Lower lobe of right lung (tissue), 2 donors: ENCODE measurements around the gene CSNK1G3. TPM values are rescaled to one million over a fixed set of nuclear protein-coding genes. Genes with fewer than 3 reads are reported as not detected.
"Not testable (repeated sequence)": the region's sequence is repeated elsewhere in the genome, so short reads cannot be mapped to it uniquely, and the experiment has no call there.

Experiments
- ATAC-seq, 2 donors: fragments of 200-7000 bp; cut with Tn5 transposase; one replicate each; pipeline ENCODE4 v1.9.1; 2020 to 2022; ENCODE audit warnings: mild to moderate bottlenecking in 2 of 2, moderate library complexity in 2 of 2
- DNase-seq: peaks from one replicate; pipeline ENCODE4 v3.0.0-alpha.2; 2020
- H3K27ac ChIP-seq: fragments of 200-600 bp; one replicate; pipeline ENCODE4 v1.8.0; 2022
- H3K27me3 ChIP-seq: fragments of 200-600 bp; one replicate; pipeline ENCODE4 v1.8.0; 2022; ENCODE audit warnings: low read depth
- H3K36me3 ChIP-seq: fragments of 200-600 bp; one replicate; pipeline ENCODE4 v1.8.0; 2022; ENCODE audit warnings: mild to moderate bottlenecking
- H3K4me1 ChIP-seq: fragments of 200-600 bp; one replicate; pipeline ENCODE4 v1.8.0; 2022
- H3K4me3 ChIP-seq: fragments of 200-600 bp; one replicate; pipeline ENCODE4 v1.8.0; 2022; ENCODE audit warnings: mild to moderate bottlenecking
- H3K9me3 ChIP-seq: fragments of 200-600 bp; one replicate; pipeline ENCODE4 v1.8.0; 2022
- intact Hi-C: fragments of 100-400 bp; cut with DNase I; formaldehyde crosslinking; loops from one replicate; pipeline ENCODE4 v1.11.0; 2022
- long read RNA-seq: library from polyadenylated mRNA; unstranded; transcript quantifications from one replicate; pipeline ENCODE4 v2.0.0, GENCODE V29; 2021
- total RNA-seq: library from RNA; stranded (reverse); fragmentation: NEBNext Ultra II Directional; extraction: Animal tissue kit (Norgen Biotek cat#: 25700); gene quantifications from one replicate; pipeline ENCODE4 v1.2.1, GENCODE V29; 2021
- TF ChIP-seq, protein P1 (sequence below): fragments of 200-600 bp; IDR thresholded peaks from one replicate; pipeline ENCODE4 v1.8.0; 2022; ENCODE audit warnings: antibody characterized with exemption, mild to moderate bottlenecking
- donor health status: DM: no; HTN: yes; CAD: no; lungs with severe emphysema.

The CSNK1G3 gene
- total RNA-seq, result 35.2 TPM
- long read RNA-seq, full-length matches to known transcripts, result 8 of 37 reads
- long read RNA-seq, partial matches to known transcripts, result 2 of 37 reads
- long read RNA-seq, other reads (novel, unspliced or antisense), result 27 of 37 reads

- no peaks in the 10 kb centered on the region for H3K36me3 ChIP-seq
- no peaks in the 10 kb centered on the region for H3K27me3 ChIP-seq
- DNase-seq, result peak; percentile 96
- peak; percentile 98 for ATAC-seq
- H3K27ac ChIP-seq, result peak within 1 kb of the TSS; percentile 94
- peak within 1 kb of the TSS; percentile 74 for H3K4me3 ChIP-seq
- no peaks in the 10 kb centered on the region for H3K9me3 ChIP-seq
- intact Hi-C loops, result no loop called here
- TF ChIP-seq, protein P1, sequence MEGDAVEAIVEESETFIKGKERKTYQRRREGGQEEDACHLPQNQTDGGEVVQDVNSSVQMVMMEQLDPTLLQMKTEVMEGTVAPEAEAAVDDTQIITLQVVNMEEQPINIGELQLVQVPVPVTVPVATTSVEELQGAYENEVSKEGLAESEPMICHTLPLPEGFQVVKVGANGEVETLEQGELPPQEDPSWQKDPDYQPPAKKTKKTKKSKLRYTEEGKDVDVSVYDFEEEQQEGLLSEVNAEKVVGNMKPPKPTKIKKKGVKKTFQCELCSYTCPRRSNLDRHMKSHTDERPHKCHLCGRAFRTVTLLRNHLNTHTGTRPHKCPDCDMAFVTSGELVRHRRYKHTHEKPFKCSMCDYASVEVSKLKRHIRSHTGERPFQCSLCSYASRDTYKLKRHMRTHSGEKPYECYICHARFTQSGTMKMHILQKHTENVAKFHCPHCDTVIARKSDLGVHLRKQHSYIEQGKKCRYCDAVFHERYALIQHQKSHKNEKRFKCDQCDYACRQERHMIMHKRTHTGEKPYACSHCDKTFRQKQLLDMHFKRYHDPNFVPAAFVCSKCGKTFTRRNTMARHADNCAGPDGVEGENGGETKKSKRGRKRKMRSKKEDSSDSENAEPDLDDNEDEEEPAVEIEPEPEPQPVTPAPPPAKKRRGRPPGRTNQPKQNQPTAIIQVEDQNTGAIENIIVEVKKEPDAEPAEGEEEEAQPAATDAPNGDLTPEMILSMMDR, result no peak
- H3K4me1 ChIP-seq, result peaks cover 22% of the 10 kb centered on the region
These were observed at the start of gene CSNK1G3 for GRCh38 chr5:123511648-123512605. Gene CSNK1G3 (plus strand): TSS chr5:123512177. CDS start chr5:123545664, 33,487 bp downstream.

GRCh38 chr5:123466839-123467238 lies 45.1 kb upstream of the CSNK1G3 start:
- H3K4me3 ChIP-seq, H3K27me3 ChIP-seq, H3K36me3 ChIP-seq, H3K4me1 ChIP-seq, intact Hi-C loops, H3K9me3 ChIP-seq, H3K27ac ChIP-seq, ATAC-seq, DNase-seq: not testable (repeated sequence)

DNA sequence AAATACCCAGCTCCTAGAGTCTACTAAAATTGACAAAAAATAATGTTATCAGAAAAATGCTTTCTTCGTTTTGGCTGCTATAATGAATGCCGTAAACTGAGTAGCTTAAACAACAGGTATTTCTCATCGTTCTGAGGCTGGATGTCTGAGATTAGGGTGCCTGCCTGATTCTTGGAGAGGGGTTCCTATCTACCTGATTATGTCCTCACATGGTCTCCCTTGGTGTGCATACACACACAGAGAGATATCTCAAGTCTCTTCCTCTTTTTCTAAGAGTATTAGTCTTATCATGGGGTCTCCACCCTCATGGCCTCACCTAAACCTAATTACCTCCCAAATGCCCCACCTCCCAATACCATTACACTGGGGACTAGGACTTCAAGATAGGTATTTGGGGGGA lies 40.6 kb upstream of the CSNK1G3 start:
- no peak for ATAC-seq
- TF ChIP-seq, protein P1, result no peak
- Histone ChIP-seq H3K36me3 (no peaks in the 10 kb centered on the region), H3K27me3 (no peaks in the 10 kb centered on the region), H3K4me1 (no peaks in the 10 kb centered on the region), H3K27ac (no peak overlapping the region), H3K9me3 (no peaks in the 10 kb centered on the region), H3K4me3 (no peak overlapping the region)
- no peak for DNase-seq
- intact Hi-C loops, result no loop called here

GRCh38 chr5:123472150-123472924 lies 39.6 kb upstream of the CSNK1G3 start:
- TF ChIP-seq, protein P1, result no peak

DNA sequence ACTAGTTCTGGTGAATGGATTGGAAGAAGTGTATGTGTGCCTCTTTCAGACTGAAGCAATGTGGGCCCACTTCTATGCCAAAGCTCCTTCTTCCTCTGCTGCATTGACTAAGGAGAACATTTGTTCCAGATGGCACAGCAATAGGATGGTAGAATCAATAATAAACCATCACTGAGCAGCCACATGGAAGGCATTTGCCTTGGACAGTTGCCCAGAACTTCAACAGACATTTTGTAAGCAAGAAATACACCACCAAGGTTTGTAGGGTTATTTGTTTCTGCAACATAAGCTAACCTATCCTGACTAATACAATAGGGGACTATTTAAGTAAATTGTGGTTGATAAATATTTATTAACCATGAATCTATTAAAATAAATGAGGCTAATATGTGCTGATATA lies 37.7 kb upstream of the CSNK1G3 start:
- H3K27me3 ChIP-seq, result no peaks in the 10 kb centered on the region
- H3K36me3 ChIP-seq, result no peaks in the 10 kb centered on the region
- intact Hi-C loops, result no loop called here
- ATAC-seq (no peak), DNase-seq (no peak)
- H3K4me3 ChIP-seq, result no peak overlapping the region
- TF ChIP-seq, protein P1, result no peak
- no peaks in the 10 kb centered on the region for H3K9me3 ChIP-seq
- H3K4me1 ChIP-seq, result no peaks in the 10 kb centered on the region
- no peak overlapping the region for H3K27ac ChIP-seq

More at GRCh38 chr5:123472150-123472924, 39.6 kb upstream of the CSNK1G3 start:
- H3K4me3 ChIP-seq, result no peak overlapping the region
- ATAC-seq (no peak), DNase-seq (no peak)
- no peak overlapping the region for H3K27ac ChIP-seq
- H3K4me1 ChIP-seq, result no peaks in the 10 kb centered on the region
- H3K27me3 ChIP-seq, result no peaks in the 10 kb centered on the region
- intact Hi-C loops, result no loop called here
- H3K9me3 ChIP-seq, result no peaks in the 10 kb centered on the region
- no peaks in the 10 kb centered on the region for H3K36me3 ChIP-seq
